IMR-90 (cell line): ENCODE data around the gene CDC14A. TPM values are rescaled to one million over a fixed set of nuclear protein-coding genes. Genes with fewer than 3 reads are reported as not detected.

ENCODE experiments used
- ATAC-seq: fragments of 200-7000 bp; cut with Tn5 transposase; 2 replicates; pipeline ENCODE4 v1.9.1; 2020; ENCODE audit warnings: low read depth, mild to moderate bottlenecking, moderate library complexity
- BruUV-seq: library from RNA; stranded (reverse); fragments of 400-500 nt; replicated peaks from 2 replicates; lab custom pipeline; 2021; lab: Mats Ljungman, UMichigan
- CTCF ChIA-PET: fragments of 300-600 bp; formaldehyde crosslinking; extraction: SDS; loops from one replicate; lab custom pipeline; 2021; ENCODE audit warnings: antibody characterized with exemption; lab: Yijun Ruan, JAX
- POLR2A ChIA-PET: fragments of 300-600 bp; sonication (Branson Sonifier 250); formaldehyde crosslinking; loops from one replicate; lab custom pipeline; 2022; ENCODE audit warnings: antibody characterized with exemption; ENCODE audit not compliant: unreplicated experiment; lab: Charles Lee
- DNase-seq: peaks from one replicate; pipeline ENCODE4 v3.0.0; 2013
- H2AFZ ChIP-seq: replicated peaks from 2 replicates; pipeline ENCODE3; 2013; ENCODE audit warnings: low read length, mild to moderate bottlenecking; ENCODE audit not compliant: poor library complexity
- H2AK5ac ChIP-seq: 2 replicates; pipeline ENCODE4 v1.6.1; 2013; ENCODE audit warnings: low read depth, low read length, inconsistent platforms
- H2AK9ac ChIP-seq: replicated peaks from 2 replicates; pipeline ENCODE3; 2013; ENCODE audit warnings: mild to moderate bottlenecking, low read depth, low read length, moderate library complexity; ENCODE audit not compliant: poor library complexity
- H2BK120ac ChIP-seq: 2 replicates; pipeline ENCODE4 v1.6.1; 2013; ENCODE audit warnings: low read depth, low read length, inconsistent platforms
- H2BK15ac ChIP-seq: 3 replicates; pipeline ENCODE4 v1.6.1; 2013; ENCODE audit warnings: low read depth, low read length, inconsistent platforms
- H2BK20ac ChIP-seq: 2 replicates; pipeline ENCODE4 v1.6.1; 2013; ENCODE audit warnings: low read depth, mild to moderate bottlenecking, inconsistent platforms, low read length, moderate library complexity
- H2BK5ac ChIP-seq: 2 replicates; pipeline ENCODE4 v1.6.1; 2013; ENCODE audit warnings: mild to moderate bottlenecking, low read depth, low read length, inconsistent platforms; ENCODE audit not compliant: poor library complexity, severe bottlenecking
- H3K14ac ChIP-seq: replicated peaks from 2 replicates; pipeline ENCODE4 v1.6.1; 2013; ENCODE audit warnings: low read depth, low read length, inconsistent platforms
- H3K18ac ChIP-seq: 2 replicates; pipeline ENCODE4 v1.6.1; 2013; ENCODE audit warnings: low read depth, low read length, control low read depth
- H3K23ac ChIP-seq: 2 replicates; pipeline ENCODE4 v1.6.1; 2013; ENCODE audit warnings: low read depth, low read length, inconsistent platforms
- H3K27ac ChIP-seq: 2 replicates; pipeline ENCODE4 v1.5.1; 2013; ENCODE audit warnings: mild to moderate bottlenecking, control low read depth, low read length; ENCODE audit not compliant: insufficient read depth
- H3K27me3 ChIP-seq: 2 replicates; pipeline ENCODE4 v1.6.1; 2013; ENCODE audit warnings: low read length; ENCODE audit not compliant: control insufficient read depth, insufficient read depth
- H3K36me3 ChIP-seq: 2 replicates; pipeline ENCODE4 v1.6.1; 2013; ENCODE audit warnings: low read length, mixed read lengths; ENCODE audit not compliant: control insufficient read depth, insufficient read depth
- H3K4ac ChIP-seq: 2 replicates; pipeline ENCODE4 v1.6.1; 2013; ENCODE audit warnings: low read depth, low read length, inconsistent platforms
- H3K4me1 ChIP-seq: 2 replicates; pipeline ENCODE4 v1.6.1; 2013; ENCODE audit warnings: low read length, mixed read lengths; ENCODE audit not compliant: control insufficient read depth, insufficient read depth
- H3K4me2 ChIP-seq: 2 replicates; pipeline ENCODE4 v1.6.1; 2013; ENCODE audit warnings: low read depth, mild to moderate bottlenecking, control low read depth, low read length, moderate library complexity
- H3K4me3 ChIP-seq: 2 replicates; pipeline ENCODE4 v1.5.1; 2013; ENCODE audit warnings: low read depth, mild to moderate bottlenecking, control low read depth, low read length, moderate library complexity; ENCODE audit not compliant: insufficient read depth
- H3K56ac ChIP-seq: 2 replicates; pipeline ENCODE4 v1.6.1; 2013; ENCODE audit warnings: low read length, inconsistent platforms; ENCODE audit not compliant: insufficient read depth; ENCODE audit errors: extremely low read depth
- H3K79me1 ChIP-seq, 2 experiments: 2 replicates each; pipeline ENCODE4 v1.6.1; 2013; ENCODE audit warnings: low read length in 2 of 2, inconsistent platforms in 1 of 2, low read depth in 1 of 2
- H3K9ac ChIP-seq: 2 replicates; pipeline ENCODE4 v1.6.1; 2013; ENCODE audit warnings: low read depth, low read length, control low read depth
- H3K9me1 ChIP-seq: 2 replicates; pipeline ENCODE4 v1.6.1; 2013; ENCODE audit warnings: low read length, inconsistent platforms; ENCODE audit not compliant: insufficient read depth
- H3K9me3 ChIP-seq: 2 replicates; pipeline ENCODE4 v1.6.1; 2013; ENCODE audit warnings: low read length; ENCODE audit not compliant: control insufficient read depth, insufficient read depth
- H4K20me1 ChIP-seq: 2 replicates; pipeline ENCODE4 v1.6.1; 2013; ENCODE audit warnings: low read length, inconsistent platforms; ENCODE audit not compliant: insufficient read depth
- H4K5ac ChIP-seq: 2 replicates; pipeline ENCODE4 v1.6.1; 2013; ENCODE audit warnings: mild to moderate bottlenecking, low read depth, low read length, control low read depth
- H4K8ac ChIP-seq, 2 experiments: 2 replicates each; pipeline ENCODE4 v1.6.1; 2013; ENCODE audit warnings: low read depth in 2 of 2, low read length in 2 of 2, control low read depth in 1 of 2, inconsistent platforms in 1 of 2
- H4K91ac ChIP-seq: 2 replicates; pipeline ENCODE4 v1.6.1; 2013; ENCODE audit warnings: low read depth, low read length, inconsistent platforms; ENCODE audit not compliant: insufficient read depth
- BHLHE40 ChIP-seq: fragments of 150-350 bp; IDR thresholded peaks from 2 replicates; pipeline ENCODE4 v1.6.1; 2016; ENCODE audit warnings: mild to moderate bottlenecking, low read depth, low read length
- CHD1 ChIP-seq: IDR thresholded peaks from 2 replicates; pipeline ENCODE4 v1.6.1; 2012; ENCODE audit warnings: low read depth, low read length, improper control_type of control experiment
- ELK1 ChIP-seq: fragments of 150-350 bp; IDR thresholded peaks from 2 replicates; pipeline ENCODE4 v1.6.1; 2016; ENCODE audit warnings: low read depth, mild to moderate bottlenecking, low read length, moderate library complexity, borderline replicate concordance
- FOS ChIP-seq: fragments of 150-350 bp; IDR thresholded peaks from 2 replicates; pipeline ENCODE4 v1.6.1; 2016; ENCODE audit warnings: low read depth, low read length
- MAFK ChIP-seq: IDR thresholded peaks from 2 replicates; pipeline ENCODE4 v1.6.1; 2012; ENCODE audit warnings: low read depth, low read length, improper control_type of control experiment
- MXI1 ChIP-seq: IDR thresholded peaks from 2 replicates; pipeline ENCODE4 v1.6.1; 2012; ENCODE audit warnings: low read depth, mild to moderate bottlenecking, low read length, moderate library complexity, borderline replicate concordance
- NFE2L2 ChIP-seq: fragments of 150-350 bp; IDR thresholded peaks from 2 replicates; pipeline ENCODE4 v1.6.1; 2016; ENCODE audit warnings: low read depth, mild to moderate bottlenecking, low read length
- RAD21 ChIP-seq: IDR thresholded peaks from 2 replicates; pipeline ENCODE4 v1.6.1; 2012; ENCODE audit warnings: low read length, improper control_type of control experiment
- RFX5 ChIP-seq: IDR thresholded peaks from 2 replicates; pipeline ENCODE4 v1.8.0; 2012; ENCODE audit warnings: low read depth, mild to moderate bottlenecking, low read length, moderate library complexity
- SMC3 ChIP-seq: fragments of 150-350 bp; IDR thresholded peaks from 2 replicates; pipeline ENCODE4 v1.6.1; 2016; ENCODE audit warnings: low read depth, mild to moderate bottlenecking, antibody characterized with exemption, low read length, moderate library complexity
- WGBS, 2 experiments: methylation state at CpG; one replicate each; pipeline versions ENCODE4 v1.1.5 to v1.1.7; 2013; ENCODE audit warnings: missing lambda C conversion rate in 2 of 2; ENCODE audit not compliant: insufficient read length in 1 of 2; ENCODE audit errors: extremely low coverage in 2 of 2; 5-methylcytosine and 5-hydroxymethylcytosine counted together
- dilution Hi-C: fragments of 300-500 bp; cut with HindIII; formaldehyde crosslinking; loops from one replicate; pipeline ENCODE4 v1.14.3; 2018; ENCODE audit warnings: low sequenced_read_pairs; ENCODE audit not compliant: unreplicated experiment
- in situ Hi-C: fragments of 300-500 bp; cut with MboI; formaldehyde crosslinking; loops from 3 replicates; pipeline ENCODE4 v1.14.3; 2019; ENCODE audit warnings: low sequenced_read_pairs, inconsistent platforms, mixed read lengths
- intact Hi-C: fragments of 100-400 bp; cut with micrococcal nuclease; formaldehyde crosslinking; loops from 2 replicates; pipeline ENCODE4 v1.10.0; 2022
- polyA plus RNA-seq, 3 experiments: library from polyadenylated mRNA; depleted of rRNA; stranded (reverse); fragments of >200 nt; gene quantifications; 2 replicates each; pipeline ENCODE4 v1.2.3, GENCODE V29; 2012; ENCODE audit warnings: low replicate concordance in 1 of 3
- total RNA-seq: library from RNA; depleted of rRNA; stranded (reverse); fragments of >200 nt; gene quantifications from 2 replicates; pipeline ENCODE4 v1.2.3, GENCODE V29; 2012

The CDC14A gene
- total and polyA plus RNA-seq, 2 of the 4 experiments (the other 2 are of a cell fraction): 1.7 to 3.0 TPM

GRCh38 chr1:100518023-100518422 is 165.7 kb downstream of the CDC14A start:
- BruUV-seq: no TSS peak
- H2BK20ac ChIP-seq: peak overlapping the region; percentile 40; the same call in 1 of the 2 replicates
- no peaks in the 10 kb centered on the region for H4K20me1 ChIP-seq
- peaks cover 9% of the 10 kb centered on the region for H3K4me1 ChIP-seq
- peaks cover 0 to 3% of the 10 kb centered on the region in 2 experiments; a peak in 1 of 4 replicates for H3K79me1 ChIP-seq
- H2AK9ac ChIP-seq: no peak overlapping the region
- peak overlapping the region; percentile 41 for H3K14ac ChIP-seq
- no CpG with 5 or more reads among the region's 2 CpGs for WGBS, 2 experiments
- peak overlapping the region; percentile 25 to 64; a peak in 2 of 4 replicates for H4K8ac ChIP-seq
- H3K4me2 ChIP-seq: peak overlapping the region; percentile 39; the same call in 1 of the 2 replicates
- H3K4ac ChIP-seq: peak overlapping the region; percentile 38
- no peak overlapping the region for H3K9ac ChIP-seq
- no peaks in the 10 kb centered on the region for H3K9me3 ChIP-seq
- no peak for DNase-seq
- H3K18ac ChIP-seq: peak overlapping the region; percentile 98
- 0 out of 2 replicates have a peak overlapping the region, but pooled peaks have one; percentile 62 for H3K56ac ChIP-seq
- no peak overlapping the region; the same call in 1 of the 2 replicates for H3K23ac ChIP-seq
- ChIA-PET CTCF (no interaction called here), POLR2A (no interaction called here)
- 0 out of 2 replicates have a peak overlapping the region, but pooled peaks have one; percentile 31 for H2AK5ac ChIP-seq
- no peak for TF ChIP-seq CHD1
- TF ChIP-seq ELK1: no peak
- no peak for TF ChIP-seq NFE2L2
- TF ChIP-seq FOS: no peak
- TF ChIP-seq MXI1: no peak
- TF ChIP-seq MAFK: no peak
- no peak for TF ChIP-seq RAD21
- TF ChIP-seq RFX5: no peak
- TF ChIP-seq BHLHE40: no peak
- TF ChIP-seq SMC3: no peak
- H3K27me3 ChIP-seq: no peaks in the 10 kb centered on the region
- peaks cover 3% of the 10 kb centered on the region for H3K9me1 ChIP-seq
- peak overlapping the region; percentile 98 for H4K5ac ChIP-seq
- H4K91ac ChIP-seq: peak overlapping the region; percentile 43
- no peaks in the 10 kb centered on the region for H3K36me3 ChIP-seq
- dilution Hi-C loops (no loop called here), in situ Hi-C loops (no loop called here), intact Hi-C loops (no loop called here)
- peak; percentile 60 for ATAC-seq
- 0 out of 3 replicates have a peak overlapping the region, but pooled peaks have one; percentile 16 for H2BK15ac ChIP-seq
- peak overlapping the region; percentile 60 for H2BK120ac ChIP-seq
- no peak overlapping the region for H3K4me3 ChIP-seq
- no peak overlapping the region for H2AFZ ChIP-seq
- peak overlapping the region; percentile 66 for H2BK5ac ChIP-seq
- peak overlapping the region; percentile 70; the same call in 1 of the 2 replicates for H3K27ac ChIP-seq
